Measurements from ENCODE around the gene C5.

The C5 gene

GRCh38 chr9:121067640-121068039, 17.6 kb upstream of the C5 start:
- no peak for TF ChIP-seq CTCF (IDR thresholded peaks at IDR 0.05; ENCODE audit: insufficient read depth, missing control alignments)
- FAIRE-seq (no peak), DNase-seq (ENCODE audit: insufficient read length, low spot score) (no peak)

- FAIRE-seq (no peak), DNase-seq (ENCODE audit: insufficient read length, low spot score) (no peak)
- TF ChIP-seq CTCF (IDR thresholded peaks at IDR 0.05; ENCODE audit: insufficient read depth, missing control alignments) = no peak
These were observed 16.8 kb upstream of the C5 start for GRCh38 chr9:121066850-121067249.

- peak; percentile 85 for TF ChIP-seq CTCF (IDR thresholded peaks at IDR 0.05; ENCODE audit: insufficient read depth, missing control alignments)
- FAIRE-seq = peak; percentile 92
- DNase-seq (ENCODE audit: insufficient read length, low spot score) = peak; percentile 32
These were observed 10.0 kb upstream of the C5 start for GRCh38 chr9:121059998-121060636.

GRCh38 chr9:121059513-121059912, 9.4 kb upstream of the C5 start:
- DNase-seq (ENCODE audit: insufficient read length, low spot score) = no peak
- no peak for FAIRE-seq
- TF ChIP-seq CTCF (IDR thresholded peaks at IDR 0.05; ENCODE audit: insufficient read depth, missing control alignments) = no peak

- no peak for TF ChIP-seq CTCF (IDR thresholded peaks at IDR 0.05; ENCODE audit: insufficient read depth, missing control alignments)
- FAIRE-seq = peak; percentile 60
- peak; percentile 24 for DNase-seq (ENCODE audit: insufficient read length, low spot score)
These were observed 7.7 kb upstream of the C5 start for GRCh38 chr9:121057821-121058220.

- TF ChIP-seq CTCF (IDR thresholded peaks at IDR 0.05; ENCODE audit: insufficient read depth, missing control alignments) = no peak
- DNase-seq (ENCODE audit: insufficient read length, low spot score) (no peak), FAIRE-seq (no peak)
These were observed 5.6 kb upstream of the C5 start for GRCh38 chr9:121055642-121056143.

- DNase-seq (ENCODE audit: insufficient read length, low spot score) = no peak
- TF ChIP-seq CTCF (IDR thresholded peaks at IDR 0.05; ENCODE audit: insufficient read depth, missing control alignments) = no peak
- FAIRE-seq = no peak
These were observed 3.5 kb upstream of the C5 start for GRCh38 chr9:121053544-121053943.
